OCI-LY3 (cell line): ENCODE data around the gene ZNF672.
"Not testable (repeated sequence)": the region's sequence is repeated elsewhere in the genome, so short reads cannot be mapped to it uniquely, and the experiment has no call there.

ENCODE experiments used
- H2AFZ ChIP-seq: fragments of 200-600, 300-600 bp; shearing (Covaris generic); 2 replicates; pipeline ENCODE4 v1.6.0; 2014; ENCODE audit warnings: antibody characterized with exemption, low read depth, low read length
- H3K27ac ChIP-seq: fragments of 200-600, 300-600 bp; sonication (generic); 2 replicates; pipeline ENCODE4 v1.5.1; 2014; ENCODE audit warnings: mild to moderate bottlenecking, low read length, moderate library complexity, mixed read lengths
- H3K27me3 ChIP-seq: fragments of 200-600, 300-600 bp; sonication (generic); 2 replicates; pipeline ENCODE4 v1.6.1; 2014; ENCODE audit warnings: low read depth, low read length, mixed read lengths
- H3K36me3 ChIP-seq: fragments of 200-600, 300-600 bp; sonication (generic); replicated peaks from 2 replicates; pipeline ENCODE3; 2014; ENCODE audit warnings: low read depth, low read length, mixed read lengths
- H3K4me1 ChIP-seq: fragments of 300-600, 200-600 bp; sonication (generic); 2 replicates; pipeline ENCODE4 v1.6.1; 2014; ENCODE audit warnings: low read length, mixed read lengths
- H3K4me2 ChIP-seq: fragments of 200-600, 300-600 bp; sonication (generic); 2 replicates; pipeline ENCODE4 v1.6.1; 2014; ENCODE audit warnings: low read length, mixed read lengths
- H3K4me3 ChIP-seq: fragments of 300-600, 200-600 bp; sonication (generic); 2 replicates; pipeline ENCODE4 v1.5.1; 2014; ENCODE audit warnings: antibody characterized with exemption, mild to moderate bottlenecking, low read length, moderate library complexity
- H3K79me2 ChIP-seq: fragments of 300-600, 200-600 bp; shearing (Covaris generic); 2 replicates; pipeline ENCODE4 v1.6.1; 2014; ENCODE audit warnings: mild to moderate bottlenecking, low read length, mixed read lengths
- H3K9ac ChIP-seq: fragments of 300-600, 200-600 bp; shearing (Covaris generic); 2 replicates; pipeline ENCODE4 v1.6.0; 2014; ENCODE audit warnings: mild to moderate bottlenecking, low read length, moderate library complexity
- H3K9me3 ChIP-seq: fragments of 200-600, 300-600 bp; shearing (Covaris generic); 2 replicates; pipeline ENCODE4 v1.6.1; 2014; ENCODE audit warnings: low read length, mixed read lengths; ENCODE audit not compliant: insufficient read depth
- H4K20me1 ChIP-seq: fragments of 200-600, 300-600 bp; sonication (generic); 2 replicates; pipeline ENCODE4 v1.6.1; 2016; ENCODE audit warnings: low read length, mixed read lengths; ENCODE audit not compliant: insufficient read depth
- CTCF ChIP-seq: fragments of 200-600, 300-600 bp; sonication (generic); IDR thresholded peaks from 2 replicates; pipeline ENCODE4 v1.5.1; 2014; ENCODE audit warnings: antibody characterized with exemption, low read length, low read depth
- EZH2phosphoT487 ChIP-seq: fragments of 200-600 bp; shearing (Covaris generic); IDR thresholded peaks from 2 replicates; pipeline ENCODE4 v1.6.1; 2018; ENCODE audit warnings: antibody characterized with exemption, mixed run types, low read depth

The ZNF672 gene

DNA sequence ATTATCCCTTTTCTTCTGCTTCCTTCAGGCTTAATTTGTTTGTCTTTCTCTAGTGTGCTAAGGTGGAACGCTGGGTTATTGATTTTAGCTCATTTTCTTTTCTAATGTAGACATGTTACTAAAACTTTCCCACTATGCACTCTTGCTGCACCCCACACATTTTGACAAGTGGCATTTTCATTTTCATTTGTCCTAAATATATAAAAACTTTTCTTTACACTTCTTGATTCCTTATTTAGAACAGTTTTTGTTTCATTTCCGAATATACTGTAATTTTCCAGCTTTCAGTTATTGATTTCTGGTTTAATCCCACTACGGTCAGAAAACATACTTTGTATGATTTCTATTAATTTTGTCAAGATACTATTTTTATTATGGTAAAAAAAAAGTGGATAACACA, 37.6 kb upstream of the ZNF672 start:
- H3K4me3 ChIP-seq, result no peak overlapping the region
- peaks cover 4% of the 10 kb centered on the region; the same call in 1 of the 2 replicates for H3K9me3 ChIP-seq
- peaks cover 13% of the 10 kb centered on the region for H3K4me1 ChIP-seq
- H3K79me2 ChIP-seq, result no peaks in the 10 kb centered on the region
- H3K27ac ChIP-seq, result no peak overlapping the region
- no peaks in the 10 kb centered on the region for H3K36me3 ChIP-seq
- no peak overlapping the region for H2AFZ ChIP-seq
- peaks cover 62% of the 10 kb centered on the region for H3K27me3 ChIP-seq
- H3K4me2 ChIP-seq, result no peak overlapping the region
- TF ChIP-seq CTCF (no peak), EZH2phosphoT487 (no peak)
- H3K9ac ChIP-seq, result no peak overlapping the region
- no peaks in the 10 kb centered on the region for H4K20me1 ChIP-seq

- no peaks in the 10 kb centered on the region for H3K9me3 ChIP-seq
- H3K4me3 ChIP-seq, result no peak overlapping the region
Measured at GRCh38 chr1:248802454-248802853, 35.6 kb upstream of the ZNF672 start.

DNA sequence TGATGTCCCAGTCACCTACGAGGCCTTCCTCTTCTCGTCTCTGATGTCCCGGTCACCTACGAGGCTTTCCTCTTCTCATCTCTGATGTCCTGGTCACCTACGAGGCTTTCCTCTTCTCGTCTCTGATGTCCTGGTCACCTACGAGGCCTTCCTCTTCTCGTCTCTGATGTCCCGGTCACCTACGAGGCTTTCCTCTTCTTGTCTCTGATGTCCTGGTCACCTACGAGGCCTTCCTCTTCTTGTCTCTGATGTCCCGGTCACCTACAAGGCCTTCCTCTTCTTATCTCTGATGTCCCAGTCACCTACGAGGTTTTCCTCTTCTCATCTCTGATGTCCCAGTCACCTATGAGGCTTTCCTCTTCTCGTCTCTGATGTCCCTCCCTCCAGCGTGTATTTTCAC, 34.5 kb upstream of the ZNF672 start:
- H3K9me3 ChIP-seq, H3K36me3 ChIP-seq, H3K4me3 ChIP-seq, H3K9ac ChIP-seq, H2AFZ ChIP-seq, H3K27ac ChIP-seq, H3K79me2 ChIP-seq, H3K4me2 ChIP-seq, H4K20me1 ChIP-seq: not testable (repeated sequence)
- Histone ChIP-seq H3K27me3 (peaks cover 33% of the 10 kb centered on the region), H3K4me1 (peaks cover 19% of the 10 kb centered on the region)

More at GRCh38 chr1:248802454-248802853, 35.6 kb upstream of the ZNF672 start:
- peaks cover 19% of the 10 kb centered on the region for H3K4me1 ChIP-seq
- no peak overlapping the region for H3K9ac ChIP-seq
- TF ChIP-seq CTCF (no peak), EZH2phosphoT487 (no peak)
- no peaks in the 10 kb centered on the region for H3K36me3 ChIP-seq
- H3K27me3 ChIP-seq, result peaks cover 44% of the 10 kb centered on the region
- H3K4me2 ChIP-seq, result no peak overlapping the region
- H4K20me1 ChIP-seq, result no peaks in the 10 kb centered on the region
- H3K79me2 ChIP-seq, result no peaks in the 10 kb centered on the region
- H3K27ac ChIP-seq, result no peak overlapping the region
- no peak overlapping the region for H2AFZ ChIP-seq

DNA sequence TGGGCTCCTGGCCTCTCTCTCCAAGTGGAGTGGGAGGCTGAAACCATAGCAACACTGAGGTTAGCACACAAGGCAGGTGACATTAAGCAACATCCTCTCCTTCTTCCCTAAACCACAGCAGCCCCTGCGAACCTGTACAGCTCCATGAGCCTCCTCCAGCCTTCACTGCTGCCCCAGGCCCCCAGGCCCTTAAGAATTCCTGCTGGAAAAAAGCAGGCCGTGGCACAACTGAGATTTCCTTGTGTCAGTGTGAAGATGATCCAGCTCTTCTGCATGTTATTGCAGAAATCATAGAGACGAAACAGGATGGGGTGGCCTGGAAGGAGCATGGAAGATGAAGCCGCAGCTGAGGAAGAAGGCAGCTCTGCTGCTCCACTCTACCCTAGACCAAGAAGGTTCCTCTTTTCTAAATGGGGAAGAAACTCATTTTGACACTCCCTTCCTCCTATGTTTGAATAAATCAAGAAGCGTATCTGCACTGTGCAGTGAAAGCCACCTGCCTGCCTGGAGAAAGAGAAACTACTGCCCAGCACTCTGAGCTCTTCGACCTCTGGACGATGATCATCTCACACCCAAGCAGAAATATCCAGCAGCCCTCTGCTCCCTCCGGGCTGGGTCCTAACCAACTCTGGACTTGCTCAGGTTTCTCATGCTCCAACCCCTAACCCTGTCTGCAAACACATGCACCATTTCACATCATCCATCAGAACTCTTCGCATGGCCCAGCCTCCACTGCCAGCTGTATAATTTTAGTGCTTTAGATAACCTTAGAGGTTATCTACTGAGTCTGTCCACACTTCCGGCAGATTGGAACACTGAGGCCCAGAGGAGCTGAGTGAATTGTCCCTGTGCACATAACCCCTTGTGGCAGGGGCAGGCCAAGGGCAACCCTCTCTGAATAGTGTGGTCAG, 33.0 kb upstream of the ZNF672 start:
- peaks cover 19% of the 10 kb centered on the region for H3K4me1 ChIP-seq

More for the DNA sequence above, 33.0 kb upstream of the ZNF672 start:
- Histone ChIP-seq H4K20me1 (no peaks in the 10 kb centered on the region), H3K27me3 (peaks cover 23% of the 10 kb centered on the region), H3K9ac (peak overlapping the region; percentile 37; the same call in 1 of the 2 replicates), H3K4me2 (peak overlapping the region; percentile 94), H3K9me3 (no peaks in the 10 kb centered on the region), H2AFZ (no peak overlapping the region), H3K36me3 (no peaks in the 10 kb centered on the region), H3K79me2 (no peaks in the 10 kb centered on the region), H3K4me3 (peak overlapping the region; percentile 66), H3K27ac (peak overlapping the region; percentile 57)
- no peak for TF ChIP-seq CTCF
- TF ChIP-seq EZH2phosphoT487, result no peak
